Activated effector memory CD4-positive, alpha-beta T cell treated with Interleukin-2 at 50 U/mL for 16 hours (primary cell): Measurements from ENCODE around the gene PHF5A.
A peak's percentile ranks its signal among the peaks of the same experiment; 100 is the strongest.

Source experiments
- DNase-seq: peaks from one replicate; pipeline ENCODE4 v3.0.0-alpha.2; 2020

Gene PHF5A

GRCh38 chr22:41468381-41469217 is at the start of gene PHF5A, which contains the start of gene ACO2:
PHF5A (minus strand) TSS chr22:41468692; CDS start chr22:41468653, 39 bp downstream.
ACO2 (plus strand) TSS chr22:41469117; CDS start chr22:41469147, 30 bp downstream.
- peak; percentile 97 for DNase-seq

GRCh38 chr22:41518048-41518347 is 49.5 kb upstream of the PHF5A start:
- DNase-seq, result no peak

- no peak for DNase-seq
Measured at GRCh38 chr22:41517172-41518047, 48.9 kb upstream of the PHF5A start.

- DNase-seq, result no peak
Measured at GRCh38 chr22:41516462-41516861, 48.0 kb upstream of the PHF5A start.

- no peak for DNase-seq
Measured at GRCh38 chr22:41513391-41513790, 44.9 kb upstream of the PHF5A start.

- DNase-seq, result no peak
Measured at GRCh38 chr22:41512421-41513194, 44.1 kb upstream of the PHF5A start.

- no peak for DNase-seq
Measured at GRCh38 chr22:41511521-41511968, 43.1 kb upstream of the PHF5A start.

- no peak for DNase-seq
Measured at GRCh38 chr22:41508770-41509170, 40.3 kb upstream of the PHF5A start.

GRCh38 chr22:41507330-41508063 is 39.0 kb upstream of the PHF5A start:
- DNase-seq, result no peak

- no peak for DNase-seq
Measured at GRCh38 chr22:41505511-41506220, 37.2 kb upstream of the PHF5A start.

GRCh38 chr22:41504816-41505215 is 36.3 kb upstream of the PHF5A start:
- DNase-seq, result no peak

- DNase-seq, result no peak
Measured at GRCh38 chr22:41504397-41504796, 35.9 kb upstream of the PHF5A start.

GRCh38 chr22:41501209-41501608 is 32.7 kb upstream of the PHF5A start:
- no peak for DNase-seq

- DNase-seq, result no peak
Measured at GRCh38 chr22:41500303-41500702, 31.8 kb upstream of the PHF5A start.

GRCh38 chr22:41499624-41500280 is 31.3 kb upstream of the PHF5A start:
- DNase-seq, result no peak

GRCh38 chr22:41498303-41498835 is 29.9 kb upstream of the PHF5A start:
- DNase-seq, result no peak

GRCh38 chr22:41491374-41492100 is 23.0 kb upstream of the PHF5A start:
- DNase-seq, result no peak

GRCh38 chr22:41488596-41489385 is 20.3 kb upstream of the PHF5A start:
- no peak for DNase-seq

GRCh38 chr22:41488076-41488475 is 19.6 kb upstream of the PHF5A start:
- DNase-seq, result no peak
